ENCODE results near the gene CTDSPL. TPM values are rescaled to one million over a fixed set of nuclear protein-coding genes. Genes with fewer than 3 reads are reported as not detected.

CTDSPL gene
- total and polyA plus RNA-seq, 2 experiments from 2014 or later: 29.2 to 33.7 TPM

GRCh38 chr3:37993067-37993455, 131.4 kb downstream of the CTDSPL start:
- no peak for DNase-seq (ENCODE audit: low spot score)
- 51% methylated on average over 8 of the region's 8 CpGs for WGBS (ENCODE audit: low lambda C conversion rate, missing lambda C conversion rate)
- Histone ChIP-seq H3K27ac (peak overlapping the region; percentile 99), H3K4me2 (peak overlapping the region; percentile 84), H2AFZ (no peak overlapping the region), H3K9me2 (replicated peaks; ENCODE audit: insufficient read depth) (no peaks in the 10 kb centered on the region), H3K4me1 (ENCODE audit: insufficient read depth) (peaks cover 48% of the 10 kb centered on the region), H3K9me3 (ENCODE audit: low read depth) (no peaks in the 10 kb centered on the region), H3K4me3 (no peak overlapping the region), H3K36me3 (replicated peaks; ENCODE audit: insufficient read depth, low read depth) (no peaks in the 10 kb centered on the region), H3K27me3 (no peaks in the 10 kb centered on the region), H3K79me2 (peaks cover 13% of the 10 kb centered on the region), H4K20me1 (ENCODE audit: insufficient read depth, poor library complexity, severe bottlenecking) (no peaks in the 10 kb centered on the region)
- TF ChIP-seq EZH2 (IDR thresholded peaks at IDR 0.05; ENCODE audit: borderline replicate concordance): no peak
- TF ChIP-seq CTCF (IDR thresholded peaks at IDR 0.05; ENCODE audit: poor library complexity): no peak

GRCh38 chr3:37993460-37993819, 131.8 kb downstream of the CTDSPL start:
- WGBS (ENCODE audit: low lambda C conversion rate, missing lambda C conversion rate): 69% methylated on average over 5 of the region's 6 CpGs
- Histone ChIP-seq H3K4me2 (peak overlapping the region; percentile 84), H3K36me3 (replicated peaks; ENCODE audit: insufficient read depth, low read depth) (no peaks in the 10 kb centered on the region), H3K79me2 (peaks cover 13% of the 10 kb centered on the region), H3K9me3 (ENCODE audit: low read depth) (no peaks in the 10 kb centered on the region), H4K20me1 (ENCODE audit: insufficient read depth, poor library complexity, severe bottlenecking) (no peaks in the 10 kb centered on the region), H3K9me2 (replicated peaks; ENCODE audit: insufficient read depth) (no peaks in the 10 kb centered on the region), H2AFZ (peak overlapping the region; percentile 73), H3K27me3 (no peaks in the 10 kb centered on the region), H3K4me1 (ENCODE audit: insufficient read depth) (peaks cover 50% of the 10 kb centered on the region), H3K27ac (peak overlapping the region; percentile 99), H3K4me3 (no peak overlapping the region)
- no peak for TF ChIP-seq EZH2 (IDR thresholded peaks at IDR 0.05; ENCODE audit: borderline replicate concordance)
- no peak for TF ChIP-seq EZH2phosphoT487 (IDR thresholded peaks at IDR 0.05; ENCODE audit: low read depth, severe bottlenecking, unreplicated experiment)
- no peak for TF ChIP-seq CTCF (IDR thresholded peaks at IDR 0.05; ENCODE audit: poor library complexity)
- DNase-seq (ENCODE audit: low spot score): no peak

- H2AFZ ChIP-seq: peak overlapping the region; percentile 73
- no peaks in the 10 kb centered on the region for H3K9me3 ChIP-seq (ENCODE audit: low read depth)
- H3K9me2 ChIP-seq (replicated peaks; ENCODE audit: insufficient read depth): no peaks in the 10 kb centered on the region
- no peak for TF ChIP-seq EZH2phosphoT487 (IDR thresholded peaks at IDR 0.05; ENCODE audit: low read depth, severe bottlenecking, unreplicated experiment)
- no peak for TF ChIP-seq EZH2 (IDR thresholded peaks at IDR 0.05; ENCODE audit: borderline replicate concordance)
- TF ChIP-seq CTCF (IDR thresholded peaks at IDR 0.05; ENCODE audit: poor library complexity): no peak
- DNase-seq (ENCODE audit: low spot score): peak; percentile 88
- WGBS (ENCODE audit: low lambda C conversion rate, missing lambda C conversion rate): 13% methylated on average over 46 of the region's 49 CpGs
- peak overlapping the region; percentile 99 for H3K27ac ChIP-seq
- H3K27me3 ChIP-seq: no peaks in the 10 kb centered on the region
- H3K4me3 ChIP-seq: peak overlapping the region; percentile 59
- H3K4me2 ChIP-seq: peak overlapping the region; percentile 84
- no peaks in the 10 kb centered on the region for H3K36me3 ChIP-seq (replicated peaks; ENCODE audit: insufficient read depth, low read depth)
- H3K79me2 ChIP-seq: peaks cover 7% of the 10 kb centered on the region
- H4K20me1 ChIP-seq (ENCODE audit: insufficient read depth, poor library complexity, severe bottlenecking): no peaks in the 10 kb centered on the region
- peaks cover 53% of the 10 kb centered on the region for H3K4me1 ChIP-seq (ENCODE audit: insufficient read depth)
These were observed 132.3 kb downstream of the CTDSPL start for GRCh38 chr3:37993820-37994638.
